ENCODE measurements around the gene RNASEL.

DNA sequence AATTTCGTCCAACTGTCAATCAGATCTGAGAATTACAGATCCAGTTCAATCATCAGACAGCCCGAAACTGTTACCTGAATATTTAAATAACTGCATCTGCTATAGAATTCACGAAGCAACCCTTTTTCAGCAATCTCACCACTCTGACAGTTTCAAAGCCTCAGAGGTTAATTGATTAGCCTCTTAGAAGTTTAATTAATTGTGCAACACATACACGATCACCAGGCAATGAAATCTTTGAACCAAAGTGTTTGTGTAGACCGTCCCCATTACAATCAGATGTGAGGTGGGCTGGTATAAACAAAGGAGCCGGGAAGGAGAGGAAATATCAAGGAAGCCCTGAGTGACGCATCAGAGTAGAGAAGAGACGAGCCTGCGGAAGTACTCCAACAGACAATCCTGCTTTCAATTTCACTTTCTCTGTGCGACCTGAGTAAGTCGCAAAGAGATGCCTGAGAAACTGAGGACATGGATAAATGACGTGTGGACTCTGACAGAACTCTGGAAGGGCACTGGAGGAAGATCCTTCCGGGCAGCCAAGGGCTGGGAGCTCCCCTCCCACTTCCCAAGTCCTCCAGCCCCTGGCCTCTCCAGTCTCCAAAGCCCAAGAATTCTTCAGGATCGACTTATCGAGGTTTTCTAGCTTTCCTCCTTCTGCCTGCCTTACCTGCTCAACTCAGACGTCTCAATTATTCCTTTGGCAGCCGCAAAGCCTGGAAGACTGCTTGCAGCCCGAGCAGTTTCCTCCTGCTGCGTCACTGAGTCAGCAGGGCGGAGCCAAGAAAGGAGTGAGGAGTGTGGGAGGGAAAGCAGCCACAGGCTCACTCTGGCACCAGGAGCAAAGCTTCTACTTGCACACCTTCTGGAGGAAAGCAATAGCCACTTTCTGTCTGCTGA is at the start of gene RNASEL:
- no peak for TF ChIP-seq EZH2 (IDR thresholded peaks at IDR 0.05; ENCODE audit: borderline replicate concordance, low read length)
- TF ChIP-seq, protein P1, sequence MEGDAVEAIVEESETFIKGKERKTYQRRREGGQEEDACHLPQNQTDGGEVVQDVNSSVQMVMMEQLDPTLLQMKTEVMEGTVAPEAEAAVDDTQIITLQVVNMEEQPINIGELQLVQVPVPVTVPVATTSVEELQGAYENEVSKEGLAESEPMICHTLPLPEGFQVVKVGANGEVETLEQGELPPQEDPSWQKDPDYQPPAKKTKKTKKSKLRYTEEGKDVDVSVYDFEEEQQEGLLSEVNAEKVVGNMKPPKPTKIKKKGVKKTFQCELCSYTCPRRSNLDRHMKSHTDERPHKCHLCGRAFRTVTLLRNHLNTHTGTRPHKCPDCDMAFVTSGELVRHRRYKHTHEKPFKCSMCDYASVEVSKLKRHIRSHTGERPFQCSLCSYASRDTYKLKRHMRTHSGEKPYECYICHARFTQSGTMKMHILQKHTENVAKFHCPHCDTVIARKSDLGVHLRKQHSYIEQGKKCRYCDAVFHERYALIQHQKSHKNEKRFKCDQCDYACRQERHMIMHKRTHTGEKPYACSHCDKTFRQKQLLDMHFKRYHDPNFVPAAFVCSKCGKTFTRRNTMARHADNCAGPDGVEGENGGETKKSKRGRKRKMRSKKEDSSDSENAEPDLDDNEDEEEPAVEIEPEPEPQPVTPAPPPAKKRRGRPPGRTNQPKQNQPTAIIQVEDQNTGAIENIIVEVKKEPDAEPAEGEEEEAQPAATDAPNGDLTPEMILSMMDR (conservative IDR thresholded peaks at IDR 0.05 in 1 of 2, IDR thresholded peaks at IDR 0.05 in 1 of 2; ENCODE audit: extremely low read depth in 1 of 2, insufficient read depth in 1 of 2, low read depth in 1 of 2, low read length in 2 of 2) = no peak
